Ishikawa (cell line): Measurements from ENCODE around the gene PPP2CA.

Experiments used
- EGR1 ChIP-seq: IDR thresholded peaks from 2 replicates; pipeline ENCODE4 v1.6.1; 2012
- EP300 ChIP-seq: IDR thresholded peaks from 2 replicates; pipeline ENCODE4 v1.6.1; 2012; ENCODE audit warnings: borderline replicate concordance
- FOXM1 ChIP-seq: IDR thresholded peaks from 2 replicates; pipeline ENCODE4 v1.6.1; 2012; ENCODE audit warnings: low read depth, borderline replicate concordance
- MAX ChIP-seq: IDR thresholded peaks from 2 replicates; pipeline ENCODE4 v1.6.1; 2012
- NFIC ChIP-seq: IDR thresholded peaks from 2 replicates; pipeline ENCODE4 v1.6.1; 2012
- RAD21 ChIP-seq: IDR thresholded peaks from 2 replicates; pipeline ENCODE4 v1.6.1; 2012; ENCODE audit warnings: low read depth
- TCF12 ChIP-seq: IDR thresholded peaks from 2 replicates; pipeline ENCODE4 v1.6.1; 2012; ENCODE audit warnings: low read depth
- TEAD4 ChIP-seq: IDR thresholded peaks from 2 replicates; pipeline ENCODE4 v1.6.1; 2012
- YY1 ChIP-seq: IDR thresholded peaks from 2 replicates; pipeline ENCODE4 v1.6.1; 2012; ENCODE audit warnings: low read depth
- ZBTB7A ChIP-seq: IDR thresholded peaks from 2 replicates; pipeline ENCODE4 v1.6.1; 2012; ENCODE audit warnings: low read depth

GRCh38 chr5:134151723-134152122, 74.2 kb downstream of the PPP2CA start:
- TF ChIP-seq ZBTB7A (no peak), RAD21 (no peak), TCF12 (no peak), NFIC (no peak), EP300 (no peak), YY1 (no peak), TEAD4 (no peak), MAX (no peak), FOXM1 (no peak), EGR1 (no peak)
